Ovary (tissue), 9 donors: ENCODE measurements around the gene NCAPH2. TPM values are rescaled to one million over a fixed set of nuclear protein-coding genes. Genes with fewer than 3 reads are reported as not detected.

Experiments
- DNase-seq, 5 donors: peaks; one replicate each; pipeline ENCODE4 v3.0.0-alpha.2; 2019 to 2020
- H3K27ac ChIP-seq, 2 donors: fragments of 200-600 bp; one replicate each; pipeline versions ENCODE4 v1.5.1 to v1.8.0; 2019 to 2022
- H3K27me3 ChIP-seq: fragments of 200-600 bp; one replicate; pipeline ENCODE4 v1.8.0; 2022
- H3K36me3 ChIP-seq: fragments of 200-600 bp; sonication (generic); one replicate; pipeline ENCODE4 v1.5.1; 2019
- H3K4me1 ChIP-seq: one replicate; pipeline ENCODE4 v1.8.1; 2013; ENCODE audit warnings: mild to moderate bottlenecking, moderate library complexity; ENCODE audit not compliant: insufficient read depth
- H3K4me3 ChIP-seq: fragments of 200-600 bp; sonication (generic); one replicate; pipeline ENCODE4 v1.5.1; 2017
- H3K9me3 ChIP-seq, 2 donors: fragments of 200-600 bp in 1 of 2; sonication (generic) in 1 of 2; one replicate each; pipeline versions ENCODE4 v1.5.1 to v1.8.1; 2013 to 2019; ENCODE audit warnings: mild to moderate bottlenecking in 1 of 2, moderate library complexity in 1 of 2
- EP300 ChIP-seq: sonication (generic); formaldehyde crosslinking; IDR thresholded peaks from one replicate; pipeline ENCODE4 v1.6.1; 2017; ENCODE audit warnings: antibody characterized with exemption
- POLR2A ChIP-seq: fragments of 450-650 bp; IDR thresholded peaks from one replicate; pipeline ENCODE4 v1.6.1; 2017; ENCODE audit warnings: antibody characterized with exemption, mild to moderate bottlenecking, moderate library complexity
- WGBS, 3 donors: extraction: QIAGEN DNeasy Blood & Tissue Kit in 1 of 3; methylation state at CpG; one replicate each; pipeline versions ENCODE4 v1.1.5 to v1.1.7; 2013 to 2017; 5-methylcytosine and 5-hydroxymethylcytosine counted together
- intact Hi-C, 4 donors: fragments of 100-400 bp; cut with DNase I; formaldehyde crosslinking; loops; one replicate each; pipeline versions ENCODE4 v1.11.0 to v1.15.1; 2022 to 2023
- polyA plus RNA-seq, 2 donors: library from polyadenylated mRNA; stranded (reverse); fragments of 200-250 nt in 1 of 2; fragments of 350-450 nt in 1 of 2; fragmentation: Illumina TruSeq in 1 of 2; extraction: RNeasy Lipid Tissue Mini Kit (QIAGEN cat#74804) in 1 of 2; gene quantifications; one replicate each; pipeline ENCODE4 v1.2.3, GENCODE V29; 2013 to 2014
- total RNA-seq, 7 donors: library from RNA; depleted of rRNA in 2 of 7; stranded (reverse); fragments of >200 nt in 2 of 7; fragmentation: NEBNext Ultra II Directional in 3 of 7; extraction: Animal tissue kit (Norgen Biotek cat#: 25700) in 3 of 7; gene quantifications; one replicate each; pipeline versions ENCODE4 v1.1.0 to v1.2.4, GENCODE V29; 2016 to 2023
- TF ChIP-seq, protein P1 (sequence below), 3 donors: fragments of 450-650 bp in 2 of 3; fragments of 200-600 bp in 1 of 3; IDR thresholded peaks; one replicate each; pipeline versions ENCODE4 v1.5.1 to v1.8.0; 2016 to 2022; ENCODE audit warnings: antibody characterized with exemption in 3 of 3, mild to moderate bottlenecking in 1 of 3
- donor health status: DM: no; HTN: no; CAD: no; lungs with moderate emphysema.
- donor health status: DM: no; HTN: no; CAD: no.
- donor health status: Bipolar disorder and iron deficiency.
- donor health status: DM: yes; HTN: yes; CAD: no.
- donor health status: DM: no; HTN: no; CAD: no.
- donor health status: DM: yes; HTN: yes; CAD: no.

The NCAPH2 gene
- total and polyA plus RNA-seq, 9 donors, result 11.5 to 61.5 (median 49.0) TPM

- Histone ChIP-seq H3K9me3 (no peaks in the 10 kb centered on the region), H3K4me3 (no peak overlapping the region), H3K36me3 (no peaks in the 10 kb centered on the region), H3K4me1 (peaks cover 5% of the 10 kb centered on the region), H3K27me3 (no peaks in the 10 kb centered on the region), H3K27ac (no peak overlapping the region)
- TF ChIP-seq, protein P1, sequence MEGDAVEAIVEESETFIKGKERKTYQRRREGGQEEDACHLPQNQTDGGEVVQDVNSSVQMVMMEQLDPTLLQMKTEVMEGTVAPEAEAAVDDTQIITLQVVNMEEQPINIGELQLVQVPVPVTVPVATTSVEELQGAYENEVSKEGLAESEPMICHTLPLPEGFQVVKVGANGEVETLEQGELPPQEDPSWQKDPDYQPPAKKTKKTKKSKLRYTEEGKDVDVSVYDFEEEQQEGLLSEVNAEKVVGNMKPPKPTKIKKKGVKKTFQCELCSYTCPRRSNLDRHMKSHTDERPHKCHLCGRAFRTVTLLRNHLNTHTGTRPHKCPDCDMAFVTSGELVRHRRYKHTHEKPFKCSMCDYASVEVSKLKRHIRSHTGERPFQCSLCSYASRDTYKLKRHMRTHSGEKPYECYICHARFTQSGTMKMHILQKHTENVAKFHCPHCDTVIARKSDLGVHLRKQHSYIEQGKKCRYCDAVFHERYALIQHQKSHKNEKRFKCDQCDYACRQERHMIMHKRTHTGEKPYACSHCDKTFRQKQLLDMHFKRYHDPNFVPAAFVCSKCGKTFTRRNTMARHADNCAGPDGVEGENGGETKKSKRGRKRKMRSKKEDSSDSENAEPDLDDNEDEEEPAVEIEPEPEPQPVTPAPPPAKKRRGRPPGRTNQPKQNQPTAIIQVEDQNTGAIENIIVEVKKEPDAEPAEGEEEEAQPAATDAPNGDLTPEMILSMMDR (IDR thresholded peaks at IDR 0.05), result no peak
- no peak for TF ChIP-seq EP300
- TF ChIP-seq POLR2A, result no peak
- 84 to 87% (median 86%) methylated on average over 27 to 30 of the region's 30 CpGs for WGBS, 3 donors
- no peak for DNase-seq
- intact Hi-C loops, result no loop called here
These were observed 42.7 kb upstream of the NCAPH2 start for GRCh38 chr22:50465066-50465930.

GRCh38 chr22:50467341-50467740, 40.7 kb upstream of the NCAPH2 start:
- Histone ChIP-seq H3K27me3 (no peaks in the 10 kb centered on the region), H3K9me3 (no peaks in the 10 kb centered on the region), H3K4me1 (peaks cover 14% of the 10 kb centered on the region), H3K27ac (no peak overlapping the region), H3K4me3 (no peak overlapping the region), H3K36me3 (no peaks in the 10 kb centered on the region)
- no peak for DNase-seq
- 81 to 91% (median 84%) methylated on average over 20 to 24 of the region's 24 CpGs for WGBS, 3 donors
- TF ChIP-seq, protein P1 (IDR thresholded peaks at IDR 0.05), result no peak
- no peak for TF ChIP-seq EP300
- TF ChIP-seq POLR2A, result no peak
- intact Hi-C loops, result no loop called here

- Histone ChIP-seq H3K36me3 (no peaks in the 10 kb centered on the region), H3K27me3 (no peaks in the 10 kb centered on the region), H3K4me3 (no peak overlapping the region), H3K27ac (no peak overlapping the region), H3K9me3 (no peaks in the 10 kb centered on the region), H3K4me1 (peaks cover 15% of the 10 kb centered on the region)
- intact Hi-C loops, result no loop called here
- DNase-seq, result no peak
- no peak for TF ChIP-seq POLR2A
- WGBS, 3 donors, result 82 to 84% (median 83%) methylated on average over 19 to 22 of the region's 22 CpGs
These were observed 40.1 kb upstream of the NCAPH2 start for GRCh38 chr22:50467773-50468440.

GRCh38 chr22:50468626-50469025, 39.4 kb upstream of the NCAPH2 start:
- Histone ChIP-seq H3K27ac (no peak overlapping the region), H3K4me1 (peaks cover 22% of the 10 kb centered on the region)
- 85 to 98% (median 87%) methylated on average over 8 of the region's 8 CpGs for WGBS, 3 donors

More at GRCh38 chr22:50468626-50469025, 39.4 kb upstream of the NCAPH2 start:
- Histone ChIP-seq H3K36me3 (no peaks in the 10 kb centered on the region), H3K4me3 (no peak overlapping the region), H3K27me3 (no peaks in the 10 kb centered on the region), H3K9me3 (no peaks in the 10 kb centered on the region)
- DNase-seq, result no peak
- intact Hi-C loops, result no loop called here
- TF ChIP-seq EP300 (no peak), POLR2A (no peak)
- TF ChIP-seq, protein P1 (IDR thresholded peaks at IDR 0.05), result no peak
